GM12892 (cell line): ENCODE measurements around the gene CDKN2AIPNL.

Source experiments
- POLR2A ChIP-seq: IDR thresholded peaks from 2 replicates; pipeline ENCODE4 v1.6.1; 2011; ENCODE audit warnings: low read depth, low read length, control low read depth
- POLR2AphosphoS5 ChIP-seq: IDR thresholded peaks from 2 replicates; pipeline ENCODE4 v1.6.1; 2011; ENCODE audit warnings: low read depth, low read length, control low read depth

DNA sequence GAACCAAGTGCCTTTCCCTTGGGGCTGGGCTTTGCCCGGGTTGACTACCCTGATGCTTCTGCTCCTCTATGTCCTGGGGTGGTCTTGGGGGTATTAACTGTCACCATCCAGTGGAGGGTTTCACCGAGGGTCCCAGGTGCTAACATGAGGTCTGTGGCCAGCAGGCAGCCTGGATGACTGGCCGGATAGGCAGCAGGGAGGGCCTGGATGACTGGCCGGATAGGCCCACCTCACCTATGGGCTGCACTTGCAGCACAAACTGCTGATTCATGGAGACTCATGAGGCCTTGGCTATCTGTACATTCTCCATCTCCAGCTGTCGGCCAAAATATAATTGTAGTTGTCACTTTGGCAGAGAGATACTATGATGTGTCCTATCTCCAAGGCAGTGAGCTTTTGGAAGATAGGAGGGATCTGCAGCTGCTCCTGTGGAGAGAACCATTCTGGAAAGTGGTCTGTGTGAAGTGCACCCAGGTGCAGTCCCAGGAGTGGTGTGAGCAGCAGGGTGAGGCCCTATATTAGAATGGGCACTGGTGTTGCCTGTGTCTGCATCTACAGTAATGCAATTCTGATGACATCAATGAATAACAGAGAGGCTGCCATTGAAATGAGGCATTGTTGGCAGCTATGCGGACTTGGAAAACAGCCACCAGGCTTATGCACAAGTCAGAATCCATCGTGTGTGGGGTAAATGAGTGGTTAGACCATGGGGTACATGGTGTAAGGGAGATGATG lies 26.3 kb upstream of the CDKN2AIPNL start:
- TF ChIP-seq POLR2AphosphoS5 (no peak), POLR2A (no peak)
